Glutamatergic neuron (in vitro differentiated cells): ENCODE results near the gene RBMY1D. TPM values are rescaled to one million over a fixed set of nuclear protein-coding genes. Genes with fewer than 3 reads are reported as not detected.
"Not testable (repeated sequence)": the region's sequence is repeated elsewhere in the genome, so short reads cannot be mapped to it uniquely, and the experiment has no call there.

Experiments used
- DNase-seq: peaks from one replicate; pipeline ENCODE4 v3.0.0; 2022
- H3K27ac Mint-ChIP-seq: one replicate; pipeline ENCODE4 v1.8.0; 2020; ENCODE audit warnings: mild to moderate bottlenecking, mixed read lengths, inconsistent platforms; ENCODE audit not compliant: unreplicated experiment
- H3K27me3 Mint-ChIP-seq: one replicate; pipeline ENCODE4 v1.8.0; 2020; ENCODE audit warnings: mild to moderate bottlenecking, moderate library complexity, mixed read lengths, inconsistent platforms; ENCODE audit not compliant: unreplicated experiment
- H3K36me3 Mint-ChIP-seq: one replicate; pipeline ENCODE4 v1.8.0; 2020; ENCODE audit warnings: mild to moderate bottlenecking, mixed read lengths, inconsistent platforms; ENCODE audit not compliant: unreplicated experiment
- H3K4me1 Mint-ChIP-seq: one replicate; pipeline ENCODE4 v1.8.0; 2020; ENCODE audit warnings: mild to moderate bottlenecking, low read depth, mixed read lengths, inconsistent platforms; ENCODE audit not compliant: unreplicated experiment
- H3K4me3 Mint-ChIP-seq: one replicate; pipeline ENCODE4 v1.8.0; 2020; ENCODE audit warnings: mild to moderate bottlenecking, mixed read lengths, inconsistent platforms; ENCODE audit not compliant: unreplicated experiment
- H3K9me3 Mint-ChIP-seq: one replicate; pipeline ENCODE4 v1.8.0; 2020; ENCODE audit warnings: mild to moderate bottlenecking, moderate library complexity, mixed read lengths, inconsistent platforms; ENCODE audit not compliant: unreplicated experiment
- CTCF ChIP-seq: fragments of 200-600 bp; sonication (generic); IDR thresholded peaks from one replicate; pipeline ENCODE4 v1.5.0; 2021; ENCODE audit not compliant: partially characterized antibody, unreplicated experiment
- long read RNA-seq: library from polyadenylated mRNA; unstranded; transcript quantifications from one replicate; pipeline ENCODE4 v2.0.0, GENCODE V29; 2020; ENCODE audit not compliant: unreplicated experiment
- total RNA-seq: library from RNA; stranded (reverse); fragmentation: NEBNext Ultra II Directional; extraction: Animal tissue kit (Norgen Biotek cat#: 25700); gene quantifications from one replicate; pipeline ENCODE4 v1.2.1, GENCODE V29; 2021; ENCODE audit not compliant: unreplicated experiment

The RBMY1D gene
- not detected for total RNA-seq
- long read RNA-seq = 0 reads

- H3K27ac Mint-ChIP-seq, H3K27me3 Mint-ChIP-seq, H3K4me3 Mint-ChIP-seq, H3K36me3 Mint-ChIP-seq, DNase-seq, H3K4me1 Mint-ChIP-seq, H3K9me3 Mint-ChIP-seq: not testable (repeated sequence)
Observed at GRCh38 chrY:21894426-21894825, at the start of gene RBMY1D. TSS of gene RBMY1D (minus strand) at chrY:21894526. CDS start at chrY:21892513, 2,013 bp downstream.

- H3K27ac Mint-ChIP-seq, H3K27me3 Mint-ChIP-seq, DNase-seq, H3K4me1 Mint-ChIP-seq, H3K36me3 Mint-ChIP-seq, H3K4me3 Mint-ChIP-seq, H3K9me3 Mint-ChIP-seq: not testable (repeated sequence)
Observed at GRCh38 chrY:21917932-21918331, 23.6 kb upstream of the RBMY1D start, which contains the start of gene RBMY1E. TSS of gene RBMY1E (minus strand) at chrY:21918032. CDS start at chrY:21916054, 1,978 bp downstream.

- H3K27me3 Mint-ChIP-seq, DNase-seq, H3K4me1 Mint-ChIP-seq, H3K27ac Mint-ChIP-seq, H3K36me3 Mint-ChIP-seq, H3K4me3 Mint-ChIP-seq, H3K9me3 Mint-ChIP-seq: not testable (repeated sequence)
Observed at GRCh38 chrY:21869407-21870076, 24.8 kb downstream of the RBMY1D start.

GRCh38 chrY:21845481-21845880 lies 48.8 kb downstream of the RBMY1D start:
- no peak for DNase-seq
- H3K27me3 Mint-ChIP-seq = no peaks in the 10 kb centered on the region
- H3K4me1 Mint-ChIP-seq = no peaks in the 10 kb centered on the region
- no peak overlapping the region for H3K27ac Mint-ChIP-seq
- H3K9me3 Mint-ChIP-seq = no peaks in the 10 kb centered on the region
- no peak for TF ChIP-seq CTCF
- no peaks in the 10 kb centered on the region for H3K36me3 Mint-ChIP-seq
- no peak overlapping the region for H3K4me3 Mint-ChIP-seq

GRCh38 chrY:21842090-21842489 lies 52.2 kb downstream of the RBMY1D start:
- Mint-ChIP-seq H3K4me3 (no peak overlapping the region), H3K36me3 (no peaks in the 10 kb centered on the region), H3K4me1 (no peaks in the 10 kb centered on the region), H3K27ac (no peak overlapping the region), H3K9me3 (no peaks in the 10 kb centered on the region), H3K27me3 (no peaks in the 10 kb centered on the region)
- no peak for TF ChIP-seq CTCF
- no peak for DNase-seq

- no peak for TF ChIP-seq CTCF
- Mint-ChIP-seq H3K9me3 (no peaks in the 10 kb centered on the region), H3K27ac (no peak overlapping the region), H3K27me3 (no peaks in the 10 kb centered on the region), H3K4me3 (no peak overlapping the region), H3K4me1 (no peaks in the 10 kb centered on the region), H3K36me3 (no peaks in the 10 kb centered on the region)
- DNase-seq = no peak
Observed at GRCh38 chrY:21839489-21839888, 54.8 kb downstream of the RBMY1D start.
